ENCODE results near the gene EPHB1.

- TF ChIP-seq CTCF (IDR thresholded peaks at IDR 0.05; ENCODE audit: insufficient read depth, low read length) (no peak), REST (IDR thresholded peaks at IDR 0.05; ENCODE audit: insufficient replicate concordance, low read depth) (no peak), GABPA (IDR thresholded peaks at IDR 0.05; ENCODE audit: low read depth) (no peak), POLR2AphosphoS5 (IDR thresholded peaks at IDR 0.05; ENCODE audit: low read depth) (no peak), SPI1 (IDR thresholded peaks at IDR 0.05; ENCODE audit: borderline replicate concordance, low read depth) (no peak)
Measured at GRCh38 chr3:135138776-135139175, 343.7 kb downstream of the EPHB1 start.
